GM18511 (cell line): ENCODE results near the gene FAM131C.
"Not testable (repeated sequence)": the region's sequence is repeated elsewhere in the genome, so short reads cannot be mapped to it uniquely, and the experiment has no call there.

Experiments
- ATAC-seq: cut with Tn5 transposase; IDR thresholded peaks from one replicate; pipeline ENCODE4 v1.9.1; 2021; ENCODE audit warnings: mild to moderate bottlenecking, moderate library complexity; ENCODE audit not compliant: unreplicated experiment

FAM131C gene

GRCh38 chr1:16062687-16063075 is 10.8 kb downstream of the FAM131C start:
- not testable (repeated sequence) for ATAC-seq

GRCh38 chr1:16061989-16062686 is 11.3 kb downstream of the FAM131C start:
- not testable (repeated sequence) for ATAC-seq

- ATAC-seq: no peak
Observed at GRCh38 chr1:16061266-16061665, 12.2 kb downstream of the FAM131C start.

DNA sequence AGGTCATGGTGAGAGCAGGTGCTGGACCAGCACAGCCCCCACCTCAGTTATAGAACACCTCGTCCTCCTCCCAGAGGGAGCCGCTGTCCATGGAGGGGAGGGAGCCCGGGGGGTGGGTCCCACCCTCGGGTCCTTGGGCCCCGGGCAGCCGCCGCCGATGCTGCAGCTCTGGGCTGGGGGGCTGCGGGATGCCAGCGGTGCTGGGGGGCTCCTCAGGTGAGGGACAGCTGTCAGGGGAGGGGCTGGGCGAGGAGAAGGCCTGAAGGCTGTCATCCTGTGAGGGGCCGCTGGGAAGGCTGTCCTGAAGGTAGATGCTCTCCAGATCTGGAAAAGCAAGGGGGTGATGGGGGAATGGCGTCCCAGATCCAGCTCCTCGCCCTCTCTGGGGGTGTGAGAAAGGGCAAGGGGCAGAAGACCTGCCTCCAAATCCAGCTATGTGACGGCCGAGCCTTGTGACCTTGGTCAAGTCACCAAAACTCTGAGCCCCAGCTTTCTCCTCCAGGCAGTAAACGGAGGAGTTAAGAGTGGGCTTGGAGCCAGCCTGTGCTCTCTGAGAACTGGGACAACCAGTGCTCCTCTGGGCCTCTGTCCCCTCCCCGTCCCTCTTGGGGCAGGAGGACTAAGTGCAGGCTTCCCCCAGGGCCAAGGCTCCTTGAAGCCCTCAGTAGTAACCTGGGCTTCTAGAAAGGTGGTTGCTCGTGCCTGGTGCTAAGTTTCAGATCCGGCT is 14.9 kb downstream of the FAM131C start:
- not testable (repeated sequence) for ATAC-seq

DNA sequence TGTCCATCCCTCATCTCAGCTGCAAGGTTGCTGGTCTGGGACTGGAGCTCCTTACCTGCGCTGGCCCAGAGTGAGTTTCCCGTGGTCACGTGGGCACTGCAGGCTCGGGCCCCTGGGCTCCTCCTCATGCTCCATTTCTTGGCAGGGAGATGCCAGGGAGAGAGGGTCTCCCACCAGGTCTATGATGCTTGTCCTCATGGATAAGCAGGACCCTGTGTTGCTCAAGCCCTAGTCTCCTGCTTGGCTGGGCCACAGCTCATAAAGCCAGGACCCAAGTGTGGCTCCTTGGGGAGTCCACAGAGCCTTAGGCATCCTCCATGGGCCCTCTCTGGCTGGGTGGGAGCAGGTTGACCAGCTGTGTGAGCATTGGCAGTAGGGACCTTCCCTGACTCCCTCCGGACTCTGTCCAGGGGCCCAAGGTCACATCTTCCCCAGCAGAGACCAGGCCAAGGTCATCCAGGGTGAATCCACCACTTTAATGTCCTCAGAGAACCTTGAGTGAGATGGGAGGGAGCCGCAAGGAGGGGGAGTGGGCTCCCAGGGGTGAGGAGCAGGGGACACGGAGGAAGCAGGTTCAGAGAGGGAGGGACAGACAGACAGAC is 16.0 kb downstream of the FAM131C start:
- ATAC-seq: not testable (repeated sequence)

DNA sequence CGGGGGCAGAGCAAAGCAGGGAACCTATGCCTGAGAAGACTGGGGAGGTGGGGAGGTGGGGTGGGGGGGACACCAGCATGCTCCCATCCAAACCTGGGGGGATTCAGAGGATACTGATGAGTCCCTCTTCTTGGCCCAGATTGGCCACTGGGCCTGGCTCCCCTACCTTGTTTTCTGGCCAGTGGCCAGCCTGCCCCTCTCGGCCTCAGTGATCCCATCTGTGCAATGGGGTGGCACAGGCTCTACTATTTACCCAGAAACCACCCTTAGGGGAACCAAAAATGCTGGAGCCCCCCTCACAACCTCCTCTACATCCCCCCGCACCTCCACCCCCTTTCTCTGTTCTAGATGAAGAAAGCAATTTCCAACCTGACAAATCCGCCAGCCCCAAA is 16.9 kb downstream of the FAM131C start:
- ATAC-seq: not testable (repeated sequence)

DNA sequence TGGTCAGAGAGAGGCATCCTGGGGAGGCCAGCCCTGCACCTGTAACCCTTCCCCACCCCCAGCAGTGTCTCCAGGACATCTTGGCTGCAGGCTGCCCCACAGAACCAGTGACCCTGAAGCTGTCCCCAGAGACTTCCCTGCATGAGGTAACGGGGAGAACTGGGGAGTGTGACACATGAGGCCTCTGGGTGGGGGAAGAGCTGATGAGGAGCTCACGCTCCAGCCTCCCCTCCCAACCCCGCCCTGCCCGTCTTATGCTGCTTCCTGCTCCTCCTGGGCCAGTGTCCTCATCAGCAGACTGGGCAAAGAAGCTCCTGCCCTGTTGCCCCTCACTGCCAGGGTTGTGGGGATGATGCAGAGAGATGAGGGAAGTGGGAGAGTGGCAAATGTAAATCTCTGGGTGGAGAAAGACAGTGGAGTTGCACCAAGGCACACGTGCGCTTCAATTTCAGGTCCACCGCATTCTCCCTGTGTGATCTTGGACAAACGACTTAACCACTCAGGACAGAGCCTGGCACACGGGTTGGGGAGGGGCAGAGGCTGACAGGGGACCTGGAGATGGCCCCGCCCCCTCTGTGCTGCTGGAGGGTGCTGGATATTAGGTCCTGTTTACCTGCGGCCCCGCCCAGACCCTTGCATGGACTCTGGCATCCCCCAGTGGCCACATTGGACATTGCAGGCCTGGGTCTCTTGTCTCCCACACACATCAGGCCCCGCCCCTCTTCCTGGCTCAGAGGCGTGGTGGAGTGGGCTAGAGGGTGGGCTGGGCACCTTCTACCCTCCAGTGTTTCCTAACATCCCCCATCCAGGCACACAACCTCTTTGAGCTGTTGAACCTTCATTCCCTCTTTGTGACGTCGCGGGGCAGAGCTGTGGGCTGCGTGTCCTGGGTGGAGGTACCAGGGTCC is 17.6 kb downstream of the FAM131C start:
- ATAC-seq: peak; percentile 77

DNA sequence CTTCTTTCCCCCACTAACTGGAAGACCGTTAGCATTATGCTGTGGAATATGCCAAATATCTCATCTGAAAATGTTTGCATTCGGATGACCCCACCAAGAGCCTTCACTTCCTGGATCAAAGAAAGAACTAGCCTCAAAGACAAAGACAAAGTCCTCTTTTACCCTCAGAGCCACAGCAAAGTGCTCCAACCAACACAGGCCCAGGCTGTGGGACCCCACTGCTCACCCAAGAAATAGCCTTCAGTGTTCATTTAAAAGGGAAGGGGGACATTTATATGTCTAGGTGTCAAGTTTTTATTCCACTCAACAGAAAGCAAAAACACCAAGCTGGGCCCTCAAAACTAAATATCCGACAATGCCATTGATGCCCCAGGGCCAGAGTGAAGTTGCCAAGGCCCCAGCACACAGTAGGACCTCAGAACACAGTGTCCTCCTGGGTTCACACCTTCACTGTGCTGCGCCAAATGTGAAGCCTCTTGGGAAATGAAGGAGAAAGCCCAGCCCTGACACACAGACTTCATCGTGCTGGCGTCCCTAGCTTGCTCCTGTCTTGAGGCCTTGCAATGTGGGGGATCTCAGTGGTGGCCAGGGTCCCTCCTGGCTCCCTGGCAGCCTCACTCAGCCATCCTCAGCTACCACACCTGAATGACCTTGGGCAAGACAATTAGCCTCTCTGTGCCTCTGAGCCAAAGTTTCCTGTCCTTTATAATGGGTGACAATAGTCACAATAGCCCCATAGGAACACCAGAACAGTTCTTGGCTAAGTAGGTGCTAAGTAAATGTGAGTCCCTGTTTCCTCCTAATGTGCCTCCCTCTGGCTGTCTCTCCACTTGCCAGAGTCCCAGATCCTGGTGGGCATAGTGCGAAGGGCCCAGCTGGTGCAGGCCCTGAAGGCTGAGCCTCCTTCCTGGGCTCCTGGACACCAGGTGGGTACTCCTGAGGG is 18.6 kb downstream of the FAM131C start:
- no peak for ATAC-seq

DNA sequence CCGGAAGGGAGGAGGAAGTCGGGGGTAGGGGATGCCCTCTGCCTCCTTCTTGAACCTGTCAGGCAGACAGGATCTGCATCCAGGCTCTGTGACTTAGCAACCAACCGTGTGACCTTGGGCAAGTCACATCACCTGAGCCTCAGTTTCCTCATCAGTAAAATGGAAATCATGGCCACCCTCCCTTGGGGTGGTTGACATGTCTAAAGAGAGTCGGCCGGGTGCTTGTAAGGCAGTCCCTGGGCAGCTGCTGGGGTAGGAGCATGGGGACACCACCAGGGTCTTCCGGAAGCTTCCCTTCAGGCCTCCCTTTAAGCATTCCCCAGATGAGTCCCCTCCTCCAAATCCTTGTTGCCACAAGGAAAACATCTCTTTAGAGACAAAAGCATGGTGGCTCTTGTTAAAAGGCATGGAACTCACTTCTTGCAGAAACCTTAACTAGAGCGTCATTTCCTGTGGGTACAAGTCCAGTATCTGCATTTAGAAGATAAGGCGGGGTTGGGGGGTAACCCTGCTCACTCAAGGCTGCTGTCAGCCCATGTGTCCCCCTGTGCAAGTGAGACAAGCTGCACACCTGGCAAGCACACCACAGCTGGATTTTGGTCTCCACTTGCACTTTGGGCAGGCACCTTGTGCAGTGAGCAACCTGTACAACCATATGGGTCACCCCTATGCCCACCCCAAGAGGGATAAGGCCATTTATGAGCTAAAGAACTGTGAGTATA is 19.5 kb downstream of the FAM131C start:
- ATAC-seq: no peak

- not testable (repeated sequence) for ATAC-seq
Observed at GRCh38 chr1:16051949-16052348, 21.5 kb downstream of the FAM131C start.

- ATAC-seq: no peak
Observed at GRCh38 chr1:16051039-16051438, 22.4 kb downstream of the FAM131C start.

DNA sequence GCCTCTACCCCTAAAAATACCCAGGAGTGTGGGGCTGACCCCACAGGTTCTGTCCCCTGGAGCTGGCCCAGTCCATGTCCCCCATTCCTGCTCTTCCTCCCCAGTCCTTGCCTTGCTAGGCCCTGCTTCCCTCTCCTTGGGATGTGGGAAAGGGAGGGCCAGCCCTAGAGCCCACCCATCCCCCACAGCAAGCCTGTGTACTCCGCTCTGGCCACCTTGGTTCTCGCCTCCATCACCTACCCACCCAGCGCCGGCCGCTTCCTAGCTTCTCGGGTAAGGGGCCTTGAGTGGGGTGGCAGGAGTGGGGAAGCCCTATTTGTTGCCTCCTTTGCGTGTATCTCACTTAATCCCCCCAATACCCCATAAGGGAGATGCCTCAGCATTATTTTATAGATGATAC is 23.1 kb downstream of the FAM131C start:
- no peak for ATAC-seq

GRCh38 chr1:16048573-16049189 is 24.8 kb downstream of the FAM131C start:
- no peak for ATAC-seq

DNA sequence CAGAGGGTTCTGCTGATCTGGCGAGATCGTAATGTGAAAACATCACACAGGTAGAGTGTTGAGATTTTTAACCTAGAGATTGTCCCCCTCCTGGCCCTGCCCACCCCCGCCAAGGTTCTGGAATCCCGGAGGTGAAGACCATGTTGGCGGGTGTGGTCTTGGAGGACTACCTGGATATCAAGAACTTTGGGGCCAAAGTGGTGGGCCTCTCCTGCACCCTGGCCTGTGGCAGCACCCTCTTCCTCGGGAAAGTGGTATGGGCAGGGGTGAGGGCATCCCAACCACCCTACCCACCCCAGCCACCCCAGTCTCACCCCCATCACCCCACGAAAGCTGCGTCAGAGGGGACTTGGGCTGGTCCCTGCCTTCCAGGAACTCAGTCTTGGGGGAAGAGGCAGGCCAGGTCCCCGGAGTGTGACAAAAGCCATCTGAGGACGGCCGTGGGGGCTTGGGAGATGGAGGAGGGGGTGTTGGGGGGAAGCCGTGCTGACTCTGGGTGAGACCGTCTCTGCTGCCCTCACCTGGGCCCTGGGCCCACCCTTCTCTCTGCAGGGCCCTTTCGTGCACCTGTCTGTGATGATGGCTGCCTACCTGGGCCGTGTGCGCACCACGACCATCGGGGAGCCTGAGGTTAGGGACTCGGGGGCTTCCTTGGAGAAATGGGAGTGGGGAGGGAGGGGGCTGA is 25.5 kb downstream of the FAM131C start:
- no peak for ATAC-seq

- ATAC-seq: no peak
Observed at GRCh38 chr1:16046842-16047241, 26.6 kb downstream of the FAM131C start.

- ATAC-seq: no peak
Observed at GRCh38 chr1:16043950-16044349, 29.5 kb downstream of the FAM131C start.

- no peak for ATAC-seq
Observed at GRCh38 chr1:16043521-16043920, 29.9 kb downstream of the FAM131C start, which contains the start of gene CLCNKB. Gene CLCNKB, plus strand, starts transcription at chr1:16043782. Its CDS starts 711 bp downstream, at chr1:16044493.

DNA sequence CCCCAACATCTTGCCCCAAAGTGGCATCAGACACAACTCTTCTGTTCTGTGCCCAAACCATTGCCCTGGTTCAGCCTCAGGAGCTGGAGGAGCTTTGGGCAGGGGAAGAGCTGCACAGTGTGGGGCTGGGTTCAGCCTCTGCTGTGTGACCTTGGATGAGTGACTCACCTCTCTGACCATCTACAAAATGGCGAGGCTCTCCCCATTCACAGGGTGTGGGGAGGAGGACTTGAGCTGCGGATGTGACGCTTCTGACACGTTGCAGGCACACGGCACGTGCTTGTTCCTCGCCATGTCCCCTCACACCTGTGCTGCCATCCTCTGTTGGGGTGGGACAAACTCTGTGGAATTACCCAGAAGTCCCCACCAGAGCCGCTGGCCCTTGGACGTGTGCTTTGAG is 30.8 kb downstream of the FAM131C start:
- not testable (repeated sequence) for ATAC-seq
